Measurements from ENCODE around the gene DDAH1.

Gene DDAH1

DNA sequence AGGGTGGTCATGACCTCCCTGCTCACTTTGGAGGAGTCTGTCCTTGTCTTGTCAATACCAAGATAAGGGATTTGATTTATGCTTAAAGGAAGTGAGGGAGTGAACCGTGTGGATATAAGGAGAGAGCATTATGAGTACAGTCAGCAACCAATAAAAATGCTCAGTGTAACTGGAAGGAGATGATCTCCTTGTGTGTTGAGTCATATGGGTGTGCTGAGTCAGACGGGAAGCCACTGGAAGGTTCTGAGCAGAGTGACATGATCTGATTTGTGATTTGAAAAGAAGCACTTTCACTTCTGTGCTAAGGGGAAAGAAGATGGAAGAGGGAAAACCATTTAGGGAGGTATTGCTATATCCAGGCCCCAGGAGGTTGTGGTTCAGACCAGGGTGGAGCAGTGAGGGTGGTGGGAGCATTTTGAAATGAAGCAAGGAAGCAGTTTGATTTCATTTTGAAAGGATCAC, 186.1 kb downstream of the DDAH1 start:
- Mint-ChIP-seq H3K27me3 (peaks cover 26% of the 10 kb centered on the region), H3K4me1 (peaks cover 35% of the 10 kb centered on the region), H3K4me3 (no peak overlapping the region), H3K9me3 (no peaks in the 10 kb centered on the region), H3K36me3 (peaks cover 5% of the 10 kb centered on the region), H3K27ac (peak overlapping the region; percentile 1)
- DNase-seq = peak; percentile 36
- CTCF ChIA-PET = interaction anchor here (2.4 kb wide), 1 partner anchor 20 kb away, joined by 5 read pairs; the partner anchor contains the start of gene C1orf52

DNA sequence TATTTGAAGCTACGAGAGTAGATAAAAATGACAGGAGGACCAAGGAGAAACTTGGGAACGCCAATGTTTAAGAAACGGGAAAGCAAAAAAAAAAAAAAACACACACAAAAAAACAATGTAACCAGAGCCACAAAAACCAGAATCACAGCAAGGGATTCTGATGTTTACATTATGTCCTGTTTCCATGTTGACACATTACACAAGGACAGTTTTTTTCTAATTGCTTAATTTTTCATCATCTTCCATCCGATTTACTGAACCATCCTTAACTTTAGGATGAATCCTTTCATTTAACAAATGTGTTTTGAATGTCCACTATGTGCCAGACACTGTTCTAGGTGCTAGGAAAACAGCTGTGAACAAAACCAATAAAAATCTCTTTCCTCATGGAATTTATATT, 187.2 kb downstream of the DDAH1 start:
- DNase-seq = no peak
- CTCF ChIA-PET = interaction anchor here (0.6 to 2.4 kb wide), 2 partner anchors 19 to 422 kb away, joined by 3 to 5 read pairs; partner anchors contain the start of gene C1orf52
- H3K4me1 Mint-ChIP-seq = peaks cover 46% of the 10 kb centered on the region
- H3K27ac Mint-ChIP-seq = no peak overlapping the region
- no peak overlapping the region for H3K4me3 Mint-ChIP-seq
- H3K9me3 Mint-ChIP-seq = no peaks in the 10 kb centered on the region
- peaks cover 16% of the 10 kb centered on the region for H3K36me3 Mint-ChIP-seq
- peaks cover 26% of the 10 kb centered on the region for H3K27me3 Mint-ChIP-seq

DNA sequence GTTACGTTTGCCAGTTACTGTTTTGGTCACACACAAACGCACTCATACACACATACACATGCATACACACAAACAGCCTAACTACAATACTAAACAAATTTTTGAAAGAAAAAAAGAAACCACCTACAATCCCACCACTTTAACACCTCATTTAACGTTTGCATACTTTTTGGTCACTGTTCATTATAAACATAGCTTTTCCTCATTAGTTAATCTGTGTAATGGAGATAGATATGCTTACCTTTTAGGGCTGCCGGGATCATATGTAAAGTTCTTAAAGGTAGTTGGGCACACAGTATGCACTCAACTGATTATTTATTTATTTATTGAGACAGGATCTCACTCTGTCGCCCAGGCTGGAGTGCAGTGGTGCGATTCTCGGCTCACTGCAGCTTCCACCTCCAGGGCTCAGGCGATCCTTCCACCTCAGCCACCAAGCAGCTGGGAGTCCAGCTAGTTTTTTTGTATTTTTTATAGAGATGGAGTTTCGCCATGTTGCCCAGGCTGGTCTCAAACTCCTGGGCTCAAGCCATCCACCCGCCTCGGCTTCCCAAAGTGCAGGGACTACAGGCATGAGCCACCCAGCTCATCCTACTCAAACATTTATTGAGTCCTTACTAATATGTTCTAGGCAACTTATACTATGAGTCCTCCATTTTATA, 187.8 kb downstream of the DDAH1 start:
- Mint-ChIP-seq H3K27ac (peak overlapping the region; percentile 86), H3K9me3 (no peaks in the 10 kb centered on the region), H3K27me3 (peaks cover 21% of the 10 kb centered on the region), H3K4me1 (peaks cover 47% of the 10 kb centered on the region), H3K4me3 (peak overlapping the region; percentile 81), H3K36me3 (peaks cover 19% of the 10 kb centered on the region)
- CTCF ChIA-PET = interaction anchor here (0.6 to 2.7 kb wide), 3 partner anchors 17 to 421 kb away, joined by 3 to 15 read pairs (median 13); partner anchors contain the start of gene C1orf52
- DNase-seq = no peak

DNA sequence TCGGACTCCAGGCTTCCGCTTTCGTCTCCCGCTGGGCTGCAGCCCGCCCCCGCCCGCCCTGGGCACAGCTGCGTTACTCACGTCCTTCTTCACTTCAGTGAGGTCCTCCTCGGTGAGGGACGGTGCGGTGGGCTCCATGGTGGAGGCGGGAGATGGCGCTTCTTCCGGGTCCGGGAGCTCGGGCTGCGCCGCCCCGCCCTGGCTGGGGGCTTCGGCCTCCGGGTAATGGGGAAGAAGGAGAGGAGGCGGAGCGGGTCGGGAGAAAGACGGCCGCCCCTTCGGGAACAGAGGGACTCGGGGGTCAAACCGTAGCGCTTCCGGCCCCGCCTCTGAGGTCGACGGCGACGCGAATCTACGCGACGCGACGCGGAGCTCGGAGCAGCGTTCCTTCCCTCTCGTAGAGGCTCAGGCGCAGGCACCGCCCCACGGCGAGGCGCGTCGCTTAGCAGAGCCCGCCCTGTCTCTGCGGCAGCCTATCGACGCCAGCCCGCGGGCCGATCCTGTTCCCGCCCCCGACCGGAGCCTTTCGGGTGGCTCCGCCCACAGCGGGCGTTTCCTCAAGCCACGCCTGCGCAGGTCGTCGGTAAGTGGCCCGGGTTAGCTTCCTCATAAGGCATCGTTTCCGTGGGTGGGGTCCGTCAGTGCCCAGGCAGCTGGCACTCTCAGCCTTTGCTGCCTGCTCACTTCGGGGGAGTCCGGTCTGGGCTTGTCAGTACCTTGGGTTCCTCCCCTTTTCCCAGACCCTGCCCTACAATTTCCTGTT, 188.6 kb downstream of the DDAH1 start, which contains the start of gene BCL10:
BCL10 (minus strand) TSS at position 418 of the 763 bp plus-strand sequence; CDS start at position 138, 280 bp downstream.
- Mint-ChIP-seq H3K4me1 (peaks cover 47% of the 10 kb centered on the region), H3K9me3 (no peaks in the 10 kb centered on the region), H3K27ac (peak within 1 kb of the TSS; percentile 86), H3K4me3 (peak within 1 kb of the TSS; percentile 81), H3K36me3 (peaks cover 19% of the 10 kb centered on the region), H3K27me3 (peaks cover 20% of the 10 kb centered on the region)
- peak; percentile 98 for DNase-seq
- CTCF ChIA-PET = interaction anchor here (0.8 to 2.7 kb wide), 5 partner anchors 8 to 332 kb away, joined by 3 to 15 read pairs (median 3); partner anchors contain the start of gene C1orf52

DNA sequence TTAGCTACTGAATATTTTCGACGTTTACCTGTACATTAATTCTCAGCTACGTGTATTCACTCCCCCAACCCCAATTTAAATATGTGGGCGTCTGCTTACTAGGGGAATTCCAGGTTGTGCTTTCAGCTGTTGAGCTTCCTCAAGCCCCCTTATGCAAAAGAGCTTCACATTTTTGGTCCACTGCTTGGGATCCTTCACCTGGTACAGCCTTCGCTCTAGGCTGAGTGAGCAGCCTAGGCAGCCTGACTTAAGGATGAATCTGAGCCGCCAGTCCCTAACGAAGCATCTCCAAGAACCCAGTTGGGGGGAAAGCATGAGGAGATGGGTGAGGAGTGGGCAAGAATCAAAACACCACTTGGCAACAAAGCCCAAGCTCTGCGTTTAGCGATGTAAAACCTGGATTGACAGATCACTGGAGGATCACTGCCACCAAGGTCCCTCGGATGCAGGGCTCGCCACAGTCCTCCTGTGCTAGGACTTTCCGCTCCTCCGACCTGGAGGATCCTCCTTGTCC, 189.2 kb downstream of the DDAH1 start:
- CTCF ChIA-PET = interaction anchor here (0.8 to 2.7 kb wide), 5 partner anchors 9 to 331 kb away, joined by 3 to 15 read pairs (median 3); partner anchors contain the start of gene C1orf52
- Mint-ChIP-seq H3K4me1 (peaks cover 53% of the 10 kb centered on the region), H3K4me3 (peak overlapping the region; percentile 81), H3K9me3 (no peaks in the 10 kb centered on the region), H3K36me3 (peaks cover 24% of the 10 kb centered on the region), H3K27ac (peak overlapping the region; percentile 86), H3K27me3 (peaks cover 13% of the 10 kb centered on the region)
- no peak for DNase-seq

DNA sequence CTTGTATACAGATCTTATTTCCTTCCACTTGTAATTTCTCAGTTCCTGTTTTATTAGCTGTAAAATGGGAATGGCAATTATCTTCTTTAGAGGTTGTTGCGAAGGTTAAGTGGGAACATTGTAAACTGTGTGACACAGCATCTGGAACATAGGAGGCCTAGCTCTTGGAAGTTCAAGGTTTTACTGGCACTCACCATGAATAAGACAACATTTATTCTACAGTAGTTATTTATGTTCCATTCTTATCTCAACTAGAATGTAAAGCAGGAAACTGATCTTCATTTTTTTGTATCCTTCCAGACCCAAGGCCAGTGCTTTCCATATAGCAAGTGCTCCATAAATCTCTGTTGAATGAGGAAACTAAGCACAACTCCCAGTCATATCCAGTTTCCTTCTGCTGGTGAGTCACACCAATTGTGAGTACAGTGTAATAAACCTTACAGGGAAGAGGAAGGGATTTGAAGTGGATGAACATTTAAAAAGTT, 189.9 kb downstream of the DDAH1 start:
- no peak for DNase-seq
- H3K27ac Mint-ChIP-seq = peak overlapping the region; percentile 86
- peaks cover 53% of the 10 kb centered on the region for H3K4me1 Mint-ChIP-seq
- peaks cover 13% of the 10 kb centered on the region for H3K27me3 Mint-ChIP-seq
- CTCF ChIA-PET = interaction anchor here (1.2 to 2.7 kb wide), 4 partner anchors 9 to 330 kb away, joined by 3 to 15 read pairs (median 8); partner anchors contain the start of gene C1orf52
- H3K9me3 Mint-ChIP-seq = no peaks in the 10 kb centered on the region
- peak overlapping the region; percentile 81 for H3K4me3 Mint-ChIP-seq
- H3K36me3 Mint-ChIP-seq = peaks cover 27% of the 10 kb centered on the region

DNA sequence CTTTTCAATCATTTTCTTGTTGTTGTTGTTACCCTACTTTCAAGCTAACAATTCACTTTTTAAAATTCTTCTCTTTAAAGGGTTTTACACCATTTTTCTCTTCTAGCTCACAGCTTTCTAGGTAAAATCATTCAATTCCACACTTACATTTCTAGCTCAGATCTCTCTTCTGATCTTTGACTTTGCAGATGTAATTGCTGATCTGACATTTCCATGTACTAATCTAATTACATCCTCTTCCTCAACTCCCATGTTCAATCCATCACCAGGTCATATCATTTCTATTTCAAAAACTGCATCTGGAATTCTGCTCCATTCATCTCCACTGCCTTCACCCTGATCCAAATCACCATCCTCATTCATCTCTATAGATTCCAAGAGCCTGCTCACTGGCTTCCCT, 191.6 kb downstream of the DDAH1 start:
- Mint-ChIP-seq H3K36me3 (peaks cover 38% of the 10 kb centered on the region), H3K4me3 (no peak overlapping the region), H3K9me3 (no peaks in the 10 kb centered on the region), H3K4me1 (peaks cover 45% of the 10 kb centered on the region), H3K27me3 (no peaks in the 10 kb centered on the region), H3K27ac (no peak overlapping the region)
- no peak for DNase-seq
- CTCF ChIA-PET = interaction anchor here (1.1 to 3.9 kb wide), 2 partner anchors 14 to 328 kb away, joined by 3 to 19 read pairs; partner anchors contain the start of gene C1orf52

DNA sequence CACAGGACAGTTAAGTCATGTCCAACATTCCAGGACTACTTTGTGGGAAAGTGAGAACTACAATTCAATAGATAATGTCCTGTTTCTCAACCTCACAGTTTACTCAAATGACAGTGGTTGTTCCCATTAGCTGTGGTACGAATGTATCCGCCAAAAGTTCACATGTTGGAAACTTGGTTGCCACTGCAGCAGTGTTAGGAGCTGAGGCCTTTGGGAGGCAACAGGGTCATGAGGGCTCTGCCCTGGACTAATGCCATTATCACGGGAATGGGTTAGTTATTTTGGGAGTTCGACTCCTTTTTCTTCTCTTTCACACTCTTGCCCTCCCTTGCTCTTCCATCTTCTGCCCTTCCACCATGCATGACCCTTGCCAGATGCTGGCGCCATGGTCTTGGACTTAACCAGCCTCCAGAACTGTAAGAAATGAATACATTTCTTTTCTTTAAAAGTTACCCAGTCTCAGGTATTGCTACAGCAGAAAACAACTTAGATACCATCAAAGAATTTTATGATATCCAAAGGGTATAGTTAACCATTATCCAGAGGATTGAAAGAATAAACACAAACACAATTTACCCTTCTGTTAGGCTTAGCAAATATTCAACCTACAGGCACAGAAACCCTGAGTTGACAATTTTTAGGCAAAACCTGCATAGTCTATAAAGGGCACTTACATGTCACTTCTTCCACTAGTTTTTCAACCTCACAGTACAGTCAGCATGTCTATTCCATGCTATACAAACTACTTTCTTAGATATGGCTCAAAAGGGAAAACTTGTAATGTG, 196.0 kb downstream of the DDAH1 start:
- no peak for DNase-seq
- H3K9me3 Mint-ChIP-seq = no peaks in the 10 kb centered on the region
- no peak overlapping the region for H3K4me3 Mint-ChIP-seq
- H3K4me1 Mint-ChIP-seq = peaks cover 22% of the 10 kb centered on the region
- H3K27me3 Mint-ChIP-seq = no peaks in the 10 kb centered on the region
- H3K36me3 Mint-ChIP-seq = peaks cover 51% of the 10 kb centered on the region
- no peak overlapping the region for H3K27ac Mint-ChIP-seq
- CTCF ChIA-PET = no interaction called here
